ENCODE data around the gene RALGPS1. TPM values are rescaled to one million over a fixed set of nuclear protein-coding genes. Genes with fewer than 3 reads are reported as not detected.

The RALGPS1 gene, protein sequence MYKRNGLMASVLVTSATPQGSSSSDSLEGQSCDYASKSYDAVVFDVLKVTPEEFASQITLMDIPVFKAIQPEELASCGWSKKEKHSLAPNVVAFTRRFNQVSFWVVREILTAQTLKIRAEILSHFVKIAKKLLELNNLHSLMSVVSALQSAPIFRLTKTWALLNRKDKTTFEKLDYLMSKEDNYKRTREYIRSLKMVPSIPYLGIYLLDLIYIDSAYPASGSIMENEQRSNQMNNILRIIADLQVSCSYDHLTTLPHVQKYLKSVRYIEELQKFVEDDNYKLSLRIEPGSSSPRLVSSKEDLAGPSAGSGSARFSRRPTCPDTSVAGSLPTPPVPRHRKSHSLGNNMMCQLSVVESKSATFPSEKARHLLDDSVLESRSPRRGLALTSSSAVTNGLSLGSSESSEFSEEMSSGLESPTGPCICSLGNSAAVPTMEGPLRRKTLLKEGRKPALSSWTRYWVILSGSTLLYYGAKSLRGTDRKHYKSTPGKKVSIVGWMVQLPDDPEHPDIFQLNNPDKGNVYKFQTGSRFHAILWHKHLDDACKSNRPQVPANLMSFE
- total RNA-seq = 3.7 TPM in 2 replicates

DNA sequence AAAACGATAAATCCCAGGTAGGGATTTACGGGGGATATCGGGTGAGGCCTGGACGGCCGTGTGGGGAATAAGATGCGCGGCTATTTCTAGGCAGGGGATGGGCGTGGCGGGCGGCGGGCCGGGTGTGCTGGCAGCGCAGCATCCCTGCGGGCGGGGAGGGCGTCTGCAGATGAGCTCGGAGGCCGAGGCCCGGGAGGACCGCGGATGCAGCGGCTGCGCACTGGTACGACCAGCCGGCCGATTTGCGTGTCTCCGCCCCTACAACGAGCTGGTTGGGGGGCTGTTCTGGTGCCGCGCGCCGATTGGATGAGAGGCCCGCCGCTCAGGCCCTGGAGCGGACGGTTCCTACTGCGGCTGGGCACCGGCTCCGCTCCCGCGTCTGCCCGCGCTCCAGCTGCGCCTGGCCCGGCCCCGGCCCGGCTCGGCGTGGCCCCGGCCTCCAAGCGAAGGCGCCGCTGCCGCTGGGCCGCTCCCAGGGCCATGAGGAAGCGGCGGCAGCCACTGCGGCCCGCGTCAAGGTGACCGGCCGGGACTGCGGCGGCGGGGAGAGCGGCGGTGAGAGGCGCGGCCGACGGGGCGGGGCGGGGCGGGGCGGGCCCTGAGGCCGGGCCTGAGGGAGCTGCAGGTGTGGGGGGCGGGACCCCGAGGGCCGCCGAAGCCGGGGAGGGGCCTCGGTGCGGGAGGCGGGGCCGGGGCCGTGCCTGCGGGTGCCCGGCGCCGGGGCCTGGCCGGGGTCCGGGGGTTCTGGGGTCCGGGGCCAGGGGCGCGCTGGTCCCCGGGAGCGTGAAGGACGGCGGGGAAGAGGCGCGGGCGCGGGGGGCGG, at the start of gene RALGPS1:
Gene RALGPS1, plus strand, starts transcription at position 325 of the 823 bp plus-strand sequence. CDS start 47,508 bp downstream, outside the sequence.

DNA sequence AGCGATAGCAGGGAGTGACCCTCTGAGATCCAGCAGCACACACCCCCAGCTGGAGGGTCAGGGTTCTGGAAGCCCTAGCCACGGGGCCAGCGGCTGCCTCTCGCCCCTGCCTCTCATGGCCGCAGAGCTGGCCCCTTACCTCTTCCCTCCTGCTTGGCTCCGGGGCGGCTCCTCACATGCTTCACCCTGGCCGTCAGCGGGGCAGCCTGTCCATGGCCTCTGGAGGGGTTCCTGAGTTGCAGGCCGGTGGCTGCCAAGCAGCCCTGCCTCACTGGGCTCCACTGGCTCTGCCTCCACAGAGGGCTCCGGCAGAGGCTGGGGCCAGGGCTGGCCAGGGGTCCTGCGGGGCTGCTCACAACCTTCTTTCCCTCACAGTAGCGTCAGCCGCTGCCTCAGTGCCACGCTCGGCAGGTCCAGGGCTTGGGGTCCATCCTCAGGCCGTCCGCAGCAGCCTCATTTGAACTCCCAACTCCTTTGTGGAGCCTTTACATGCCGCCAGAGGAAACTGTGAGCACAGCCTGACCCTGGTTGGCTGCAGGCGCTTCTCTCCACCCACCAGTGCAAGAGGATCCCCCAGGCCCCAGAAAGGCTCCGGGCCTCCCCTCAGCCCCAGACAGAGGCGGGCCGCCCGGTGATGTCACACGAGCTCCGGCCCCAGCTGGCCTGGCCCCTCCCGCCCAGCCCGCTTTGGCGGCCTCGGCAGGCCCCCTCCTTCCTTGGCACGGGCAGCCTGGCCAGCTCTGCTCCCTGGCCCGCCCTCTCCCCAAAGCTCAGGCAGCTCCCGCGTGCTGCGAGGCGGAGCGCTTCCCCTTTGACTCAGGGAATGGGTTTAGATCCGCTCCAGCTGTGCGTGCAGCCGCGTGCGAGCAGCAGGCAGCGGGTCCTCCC, 207.8 kb downstream of the RALGPS1 start, which contains the start of gene ANGPTL2:
Gene ANGPTL2, minus strand, starts transcription at position 460 of the 888 bp plus-strand sequence. CDS start 13,904 bp downstream, outside the sequence.

DNA sequence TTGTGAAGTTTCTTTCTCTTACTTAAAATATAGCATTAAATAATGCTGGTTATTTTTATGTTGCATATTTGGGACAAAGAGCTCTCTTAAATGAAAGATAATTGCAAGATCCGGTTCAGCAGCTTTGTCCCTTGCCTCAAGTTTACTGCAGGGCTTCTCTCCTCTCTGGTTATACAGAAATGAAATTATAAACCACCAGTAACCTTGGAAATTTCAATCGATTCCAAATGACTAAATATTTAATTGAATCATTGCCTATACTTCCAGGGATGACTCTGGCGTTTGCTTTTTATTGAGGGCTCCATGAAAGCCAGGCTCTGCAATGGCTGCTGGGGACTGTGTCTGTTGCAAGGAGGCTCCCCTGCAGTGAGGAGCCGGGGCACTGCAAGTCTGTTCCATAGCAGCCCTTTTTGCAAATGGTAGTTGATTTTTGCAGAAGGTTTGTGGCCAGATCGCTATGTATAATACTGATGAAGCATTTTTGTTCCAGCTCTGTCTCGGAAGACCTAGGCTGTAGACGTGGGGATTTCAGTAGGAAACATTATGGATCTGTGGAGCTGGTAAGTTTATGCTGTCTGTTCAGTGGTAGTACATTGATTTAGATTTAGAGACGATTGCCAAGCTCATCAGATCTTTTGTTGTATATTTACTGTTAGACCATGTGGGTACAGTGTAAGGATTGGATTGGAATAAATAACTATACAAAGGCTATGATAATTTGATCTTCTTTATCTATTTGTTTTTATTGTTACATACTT, 350.1 kb downstream of the RALGPS1 start, which contains the start of gene GARNL3:
Gene GARNL3, plus strand, starts transcription at position 313 of the 758 bp plus-strand sequence. Its CDS starts 104 bp downstream, at position 417.

Other genes with a start within 250 kb of the RALGPS1 start
- 9.4 and 9.5 TPM in 2 replicates for gene ZBTB43, start 109.7 kb upstream of the RALGPS1 start, total RNA-seq
- gene ZBTB34, start 54.1 kb upstream of the RALGPS1 start, total RNA-seq = 12.9 and 13.6 TPM in 2 replicates
- 13.7 and 22.1 TPM in 2 replicates for gene ANGPTL2, start 207.9 kb downstream of the RALGPS1 start, total RNA-seq

All from thoracic aorta endothelial cell (primary cell).